GM21528 (cell line): Measurements from ENCODE around the gene VEPH1.

ENCODE experiments used
- ATAC-seq: cut with Tn5 transposase; IDR thresholded peaks from one replicate; pipeline ENCODE4 v1.9.1; 2021; ENCODE audit warnings: mild to moderate bottlenecking, moderate library complexity; ENCODE audit not compliant: unreplicated experiment, low FRiP score

The VEPH1 gene

GRCh38 chr3:157502916-157503595, at the start of gene VEPH1:
TSS of gene VEPH1 (minus strand) at chr3:157503416. CDS start at chr3:157495349, 8,067 bp downstream.
- ATAC-seq = no peak

- ATAC-seq = no peak
Observed at GRCh38 chr3:157551961-157552360, 48.7 kb upstream of the VEPH1 start.

- ATAC-seq = no peak
Observed at GRCh38 chr3:157549498-157549897, 46.3 kb upstream of the VEPH1 start.

GRCh38 chr3:157544501-157545130, 41.4 kb upstream of the VEPH1 start:
- ATAC-seq = no peak

- ATAC-seq = no peak
Observed at GRCh38 chr3:157543501-157544035, 40.4 kb upstream of the VEPH1 start.

GRCh38 chr3:157542711-157543500, 39.7 kb upstream of the VEPH1 start:
- ATAC-seq = no peak

GRCh38 chr3:157541506-157542236, 38.5 kb upstream of the VEPH1 start:
- ATAC-seq = no peak

GRCh38 chr3:157540656-157541055, 37.4 kb upstream of the VEPH1 start:
- ATAC-seq = no peak

GRCh38 chr3:157535667-157536066, 32.5 kb upstream of the VEPH1 start:
- no peak for ATAC-seq

- ATAC-seq = no peak
Observed at GRCh38 chr3:157534725-157535161, 31.5 kb upstream of the VEPH1 start.

GRCh38 chr3:157533298-157534070, 30.3 kb upstream of the VEPH1 start:
- ATAC-seq = no peak

GRCh38 chr3:157532529-157533297, 29.5 kb upstream of the VEPH1 start:
- ATAC-seq = peak; percentile 78

GRCh38 chr3:157531771-157532170, 28.6 kb upstream of the VEPH1 start:
- no peak for ATAC-seq

GRCh38 chr3:157531301-157531660, 28.1 kb upstream of the VEPH1 start:
- ATAC-seq = no peak

- ATAC-seq = no peak
Observed at GRCh38 chr3:157530637-157531300, 27.6 kb upstream of the VEPH1 start.

- no peak for ATAC-seq
Observed at GRCh38 chr3:157529751-157530150, 26.5 kb upstream of the VEPH1 start.

- ATAC-seq = no peak
Observed at GRCh38 chr3:157529085-157529484, 25.9 kb upstream of the VEPH1 start.

- no peak for ATAC-seq
Observed at GRCh38 chr3:157527131-157527881, 24.1 kb upstream of the VEPH1 start.
